Lower lobe of right lung (tissue), 2 donors: ENCODE results near the gene HDAC7. TPM values are rescaled to one million over a fixed set of nuclear protein-coding genes. Genes with fewer than 3 reads are reported as not detected.
A peak's percentile ranks its signal among the peaks of the same experiment; 100 is the strongest.

Experiments used
- ATAC-seq, 2 donors: fragments of 200-7000 bp; cut with Tn5 transposase; one replicate each; pipeline ENCODE4 v1.9.1; 2020 to 2022; ENCODE audit warnings: mild to moderate bottlenecking in 2 of 2, moderate library complexity in 2 of 2
- DNase-seq: peaks from one replicate; pipeline ENCODE4 v3.0.0-alpha.2; 2020
- H3K27ac ChIP-seq: fragments of 200-600 bp; one replicate; pipeline ENCODE4 v1.8.0; 2022
- H3K27me3 ChIP-seq: fragments of 200-600 bp; one replicate; pipeline ENCODE4 v1.8.0; 2022; ENCODE audit warnings: low read depth
- H3K36me3 ChIP-seq: fragments of 200-600 bp; one replicate; pipeline ENCODE4 v1.8.0; 2022; ENCODE audit warnings: mild to moderate bottlenecking
- H3K4me1 ChIP-seq: fragments of 200-600 bp; one replicate; pipeline ENCODE4 v1.8.0; 2022
- H3K4me3 ChIP-seq: fragments of 200-600 bp; one replicate; pipeline ENCODE4 v1.8.0; 2022; ENCODE audit warnings: mild to moderate bottlenecking
- H3K9me3 ChIP-seq: fragments of 200-600 bp; one replicate; pipeline ENCODE4 v1.8.0; 2022
- CTCF ChIP-seq: fragments of 200-600 bp; IDR thresholded peaks from one replicate; pipeline ENCODE4 v1.8.0; 2022; ENCODE audit warnings: antibody characterized with exemption, mild to moderate bottlenecking
- intact Hi-C: fragments of 100-400 bp; cut with DNase I; formaldehyde crosslinking; loops from one replicate; pipeline ENCODE4 v1.11.0; 2022
- total RNA-seq: library from RNA; stranded (reverse); fragmentation: NEBNext Ultra II Directional; extraction: Animal tissue kit (Norgen Biotek cat#: 25700); gene quantifications from one replicate; pipeline ENCODE4 v1.2.1, GENCODE V29; 2021
- donor health status: DM: no; HTN: yes; CAD: no; lungs with severe emphysema.

The HDAC7 gene
- total RNA-seq, 1 donor from 2014 or later, result 104 TPM

DNA sequence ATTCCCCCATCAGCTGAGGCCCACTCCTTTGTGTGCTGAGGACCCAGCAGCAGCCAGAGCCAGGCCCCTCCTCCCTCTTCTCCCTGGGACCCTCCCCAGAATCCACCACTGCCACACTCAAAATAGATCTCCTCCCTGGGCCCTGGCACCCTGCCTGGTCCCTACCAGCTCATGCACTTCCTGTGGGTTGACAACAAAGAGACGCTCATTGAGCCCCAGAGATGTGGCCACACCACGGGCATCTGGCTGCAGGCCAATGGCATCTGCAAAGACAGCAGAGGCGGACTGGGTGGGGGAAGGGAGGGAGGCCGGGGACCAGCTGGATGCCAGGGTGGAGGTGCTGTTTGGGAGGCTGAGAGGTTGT is 78.4 kb downstream of the HDAC7 start:
- Histone ChIP-seq H3K4me3 (no peak overlapping the region), H3K36me3 (peaks cover 2% of the 10 kb centered on the region), H3K27ac (peak overlapping the region; percentile 67), H3K4me1 (peaks cover 48% of the 10 kb centered on the region), H3K9me3 (no peaks in the 10 kb centered on the region), H3K27me3 (no peaks in the 10 kb centered on the region)
- peak; percentile 80 for DNase-seq
- ATAC-seq, result peak in 1 of 2 donors; percentile 3
- no peak for TF ChIP-seq CTCF
- intact Hi-C loops, result loop anchor here (5.0 kb wide), 1 partner anchor 36 kb away; no protein-coding TSS in a partner anchor

- intact Hi-C loops, result loop anchor here (5.0 kb wide), 1 partner anchor 37 kb away; no protein-coding TSS in a partner anchor
- H3K27me3 ChIP-seq, result no peaks in the 10 kb centered on the region
These were observed 78.9 kb downstream of the HDAC7 start for GRCh38 chr12:47740606-47741339.

GRCh38 chr12:47739979-47740378 is 79.7 kb downstream of the HDAC7 start:
- DNase-seq, result no peak
- Histone ChIP-seq H3K4me1 (peaks cover 62% of the 10 kb centered on the region), H3K9me3 (no peaks in the 10 kb centered on the region), H3K27me3 (no peaks in the 10 kb centered on the region), H3K4me3 (no peak overlapping the region), H3K36me3 (no peaks in the 10 kb centered on the region), H3K27ac (peak overlapping the region; percentile 67)
- intact Hi-C loops, result loop anchor here (5.0 kb wide), 1 partner anchor 37 kb away; no protein-coding TSS in a partner anchor
- ATAC-seq, result no peak
- no peak for TF ChIP-seq CTCF

More at GRCh38 chr12:47740606-47741339, 78.9 kb downstream of the HDAC7 start:
- no peak for DNase-seq
- peaks cover 54% of the 10 kb centered on the region for H3K4me1 ChIP-seq
- no peak overlapping the region for H3K4me3 ChIP-seq
- no peaks in the 10 kb centered on the region for H3K9me3 ChIP-seq
- no peak for TF ChIP-seq CTCF
- peak overlapping the region; percentile 67 for H3K27ac ChIP-seq
- no peak for ATAC-seq
- no peaks in the 10 kb centered on the region for H3K36me3 ChIP-seq

- TF ChIP-seq CTCF, result no peak
- ATAC-seq, result no peak
- no peaks in the 10 kb centered on the region for H3K9me3 ChIP-seq
- H3K36me3 ChIP-seq, result no peaks in the 10 kb centered on the region
- H3K27me3 ChIP-seq, result no peaks in the 10 kb centered on the region
- no peak for DNase-seq
- intact Hi-C loops, result no loop called here
- H3K4me3 ChIP-seq, result no peak overlapping the region
- H3K27ac ChIP-seq, result peak overlapping the region; percentile 67
- H3K4me1 ChIP-seq, result peaks cover 68% of the 10 kb centered on the region
These were observed 80.4 kb downstream of the HDAC7 start for GRCh38 chr12:47739297-47739696.

DNA sequence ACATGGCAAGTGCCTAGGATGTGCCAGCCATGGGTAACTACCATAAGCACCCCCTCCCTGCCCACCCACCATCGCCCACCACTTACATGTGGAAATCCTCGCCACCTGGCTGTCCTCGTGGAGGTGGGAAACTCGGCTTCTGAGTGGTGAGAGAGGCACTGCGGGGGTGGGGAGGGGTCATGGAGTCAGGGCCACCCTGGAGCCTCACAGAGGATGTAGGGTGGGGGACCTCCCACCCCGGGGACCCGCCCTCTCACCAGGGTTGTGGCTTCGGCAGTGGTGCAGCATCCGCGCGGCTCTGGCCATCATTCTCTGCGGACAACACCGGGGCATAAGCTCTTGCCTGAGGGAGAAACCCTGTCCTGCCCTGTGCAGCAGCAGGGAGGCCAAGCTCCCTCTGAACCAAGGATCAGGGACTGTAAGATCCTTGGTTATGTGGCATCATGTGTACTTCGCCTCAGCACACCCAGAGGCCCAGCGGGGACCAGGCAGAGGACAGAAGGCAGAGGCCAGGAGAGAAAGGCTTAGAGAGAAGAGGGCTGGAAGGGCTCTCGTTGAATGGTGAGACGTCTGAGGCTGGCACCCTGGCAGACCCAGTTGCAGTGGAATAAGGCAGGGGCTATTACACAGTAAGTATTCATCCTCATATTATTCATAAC is 81.6 kb downstream of the HDAC7 start:
- no peak for TF ChIP-seq CTCF
- no peaks in the 10 kb centered on the region for H3K36me3 ChIP-seq
- intact Hi-C loops, result no loop called here
- H3K9me3 ChIP-seq, result no peaks in the 10 kb centered on the region
- no peak overlapping the region for H3K4me3 ChIP-seq
- ATAC-seq, result no peak
- no peak for DNase-seq
- H3K4me1 ChIP-seq, result peaks cover 70% of the 10 kb centered on the region
- no peaks in the 10 kb centered on the region for H3K27me3 ChIP-seq
- H3K27ac ChIP-seq, result peak overlapping the region; percentile 79
